ENCODE measurements around the gene LRRC15.

LRRC15 gene

DNA sequence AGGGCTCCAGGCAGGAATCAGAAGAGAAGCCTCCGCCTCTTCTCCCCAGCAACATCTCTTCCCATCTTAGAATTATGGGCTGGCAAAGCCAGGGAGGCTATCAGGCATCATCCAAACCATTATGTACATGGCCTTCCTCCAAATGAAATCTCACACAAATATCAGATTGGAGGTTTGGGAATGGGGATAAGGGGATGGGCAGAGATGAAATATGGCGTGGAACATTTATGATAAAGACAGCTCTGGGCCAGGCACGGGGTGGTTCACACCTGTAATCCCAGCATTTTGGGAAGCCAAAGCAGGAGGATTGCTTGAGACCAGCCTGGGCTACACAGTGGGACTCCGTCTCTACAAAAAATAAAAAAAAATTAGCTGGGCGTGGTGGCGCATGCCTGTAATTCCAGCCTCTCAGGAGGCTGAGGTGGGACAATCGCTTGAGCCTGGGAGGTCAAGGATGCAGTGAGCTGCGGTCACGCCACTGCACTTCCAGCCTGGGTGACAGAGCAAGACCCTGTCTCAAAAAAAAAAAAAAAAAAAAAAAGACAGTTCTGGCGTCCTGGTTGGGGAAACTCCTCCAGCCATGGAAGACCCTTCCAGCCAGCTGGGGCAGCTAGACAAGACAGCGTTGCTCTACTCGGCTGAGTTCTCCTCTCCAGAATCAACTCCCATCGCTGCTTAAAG, 55.0 kb downstream of the LRRC15 start:
- DNase-seq: no peak

DNA sequence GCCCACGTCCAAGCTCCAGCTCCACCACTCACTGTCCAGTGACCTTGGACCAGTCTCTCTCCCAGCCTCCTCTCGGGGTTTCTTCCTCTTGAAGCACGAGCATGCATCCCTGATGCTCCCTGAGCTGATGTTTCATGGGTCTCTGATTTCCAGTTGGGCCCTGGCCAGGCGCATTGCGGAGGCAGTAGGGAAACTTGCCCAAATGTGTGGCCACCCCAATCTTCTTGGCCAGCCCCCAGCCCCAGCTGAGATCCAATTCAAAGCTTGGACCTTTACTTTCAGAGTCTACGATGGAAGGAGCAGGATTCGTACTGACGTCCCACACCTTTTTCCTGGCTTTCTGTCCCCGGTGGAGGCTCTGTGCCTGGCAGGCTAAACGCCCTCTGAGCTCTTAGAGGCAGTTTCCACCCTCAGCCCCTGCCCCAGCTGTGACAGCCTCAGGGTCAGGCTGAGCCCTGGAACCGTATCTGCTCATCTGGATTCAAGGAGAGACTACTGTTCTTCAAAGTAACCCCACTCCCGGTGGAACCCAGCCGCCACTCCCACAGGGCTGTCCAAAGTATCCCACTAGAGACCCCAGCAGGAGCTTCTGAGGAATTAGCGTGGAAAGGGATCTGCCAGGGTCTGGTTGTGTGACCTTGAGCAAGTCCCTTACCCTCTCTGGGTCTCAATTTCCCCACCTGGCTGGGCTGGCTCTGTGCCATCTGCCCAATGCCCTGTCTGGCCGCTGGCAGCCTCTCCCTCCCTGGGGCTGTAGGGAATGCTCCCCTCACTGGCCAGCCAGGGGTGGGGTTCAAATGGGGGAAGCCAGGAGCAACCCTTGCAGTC, 55.8 kb downstream of the LRRC15 start:
- no peak for DNase-seq

DNA sequence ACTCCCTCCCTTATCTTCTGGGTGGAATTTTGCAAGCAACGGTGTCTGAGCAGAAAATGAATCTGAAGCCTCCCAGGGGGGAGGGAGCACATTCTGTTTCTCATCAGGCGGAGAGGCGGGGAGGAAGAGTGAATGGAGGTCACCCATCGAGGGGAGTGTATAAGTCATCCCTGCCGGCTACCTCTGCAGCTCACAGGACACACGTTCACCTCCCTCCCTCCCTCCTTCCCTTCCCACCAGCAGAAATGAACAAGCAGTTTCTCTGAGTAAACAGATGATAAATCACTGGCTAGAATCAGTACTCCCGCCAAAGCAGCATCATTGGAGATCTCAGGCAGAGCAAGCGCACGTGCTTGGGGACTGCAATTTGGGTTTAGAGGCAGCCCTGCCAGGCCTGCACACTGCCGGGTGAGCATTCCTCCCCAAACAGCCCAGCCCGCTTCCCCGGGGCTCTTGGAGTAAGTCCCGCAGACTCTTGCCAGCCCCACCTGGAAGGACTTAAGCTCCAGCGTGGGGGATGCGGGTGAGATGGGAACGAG, 56.7 kb downstream of the LRRC15 start:
- DNase-seq: no peak

DNA sequence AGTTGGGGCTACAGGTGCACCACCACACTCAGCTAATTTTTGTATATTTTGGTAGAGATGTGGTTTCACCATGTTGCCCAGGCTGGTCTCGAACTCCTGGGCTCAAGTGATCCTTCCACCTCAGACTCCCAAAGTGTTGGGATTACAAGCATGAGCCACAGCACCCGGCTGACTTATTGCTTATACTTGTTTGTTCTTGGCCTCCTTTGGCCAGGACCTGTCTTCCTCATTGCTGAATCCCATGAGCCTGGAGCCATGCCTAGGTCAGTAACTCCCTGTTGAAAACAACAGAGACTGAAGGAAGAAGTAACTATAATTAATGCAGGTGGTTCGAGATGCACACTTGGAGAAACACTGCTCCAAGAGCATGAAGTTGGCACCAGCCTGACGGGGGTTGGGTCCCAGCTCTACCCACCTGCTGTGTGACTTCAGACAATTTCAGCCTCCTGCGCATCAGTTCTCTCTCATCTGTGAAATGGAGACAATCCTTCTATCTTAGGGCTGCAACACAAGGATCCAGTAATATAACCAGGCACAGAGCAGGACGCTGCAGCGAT, 57.3 kb downstream of the LRRC15 start:
- no peak for DNase-seq

DNA sequence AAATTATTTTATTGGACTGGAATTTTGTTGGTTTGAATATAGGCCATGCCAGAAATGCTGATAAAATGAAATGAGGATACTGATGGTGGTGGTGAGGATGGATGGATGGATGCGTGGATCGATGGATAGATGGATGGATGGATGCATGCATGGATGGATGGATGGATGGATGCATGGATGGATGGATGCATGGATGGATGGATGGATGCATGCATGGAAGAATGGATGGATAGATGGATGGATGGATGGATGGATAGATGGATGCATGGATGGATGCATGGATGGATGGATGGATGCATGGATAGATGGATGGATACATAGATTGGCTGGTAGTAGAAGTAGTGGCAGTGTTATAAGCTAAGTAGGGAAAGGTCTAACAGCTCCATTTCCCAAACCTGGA, 58.5 kb downstream of the LRRC15 start:
- no peak for DNase-seq

DNA sequence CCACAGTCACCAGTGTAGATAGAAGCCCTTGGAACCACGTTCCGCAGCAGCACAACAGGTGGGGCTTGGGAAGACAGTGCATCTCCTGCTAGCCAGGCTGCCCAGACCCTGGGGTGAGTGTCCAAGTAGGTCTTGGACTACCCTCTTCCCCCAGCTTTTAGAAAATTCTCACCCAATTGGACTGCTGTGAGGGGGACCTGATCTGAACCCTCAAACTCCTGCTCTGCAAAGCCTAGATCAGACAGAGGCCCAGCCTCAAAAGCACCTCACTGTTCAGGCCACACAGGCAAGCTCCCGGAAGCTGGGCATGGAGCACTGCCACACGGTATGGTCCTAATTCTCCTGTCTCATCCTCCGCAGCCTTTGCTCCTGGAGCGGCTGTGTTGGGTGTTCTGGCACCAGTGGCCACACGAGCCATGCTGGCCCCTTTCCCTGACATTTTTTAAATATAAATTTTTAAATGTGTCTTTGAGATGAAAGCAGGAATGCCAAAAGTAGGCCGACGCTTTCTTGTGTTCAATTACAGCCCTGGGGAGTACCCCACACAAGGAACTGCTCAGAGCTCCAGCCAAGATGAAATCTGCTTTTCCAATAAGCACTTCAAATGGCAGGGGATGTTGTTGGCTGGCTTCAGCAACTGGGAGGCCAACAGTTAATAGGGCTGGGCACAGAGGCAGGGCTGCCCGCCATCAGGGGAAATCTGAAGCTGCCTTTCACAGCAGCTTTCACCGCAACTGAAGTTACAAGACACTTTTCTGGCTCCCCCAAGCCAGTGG, 59.3 kb downstream of the LRRC15 start:
- no peak for DNase-seq

DNA sequence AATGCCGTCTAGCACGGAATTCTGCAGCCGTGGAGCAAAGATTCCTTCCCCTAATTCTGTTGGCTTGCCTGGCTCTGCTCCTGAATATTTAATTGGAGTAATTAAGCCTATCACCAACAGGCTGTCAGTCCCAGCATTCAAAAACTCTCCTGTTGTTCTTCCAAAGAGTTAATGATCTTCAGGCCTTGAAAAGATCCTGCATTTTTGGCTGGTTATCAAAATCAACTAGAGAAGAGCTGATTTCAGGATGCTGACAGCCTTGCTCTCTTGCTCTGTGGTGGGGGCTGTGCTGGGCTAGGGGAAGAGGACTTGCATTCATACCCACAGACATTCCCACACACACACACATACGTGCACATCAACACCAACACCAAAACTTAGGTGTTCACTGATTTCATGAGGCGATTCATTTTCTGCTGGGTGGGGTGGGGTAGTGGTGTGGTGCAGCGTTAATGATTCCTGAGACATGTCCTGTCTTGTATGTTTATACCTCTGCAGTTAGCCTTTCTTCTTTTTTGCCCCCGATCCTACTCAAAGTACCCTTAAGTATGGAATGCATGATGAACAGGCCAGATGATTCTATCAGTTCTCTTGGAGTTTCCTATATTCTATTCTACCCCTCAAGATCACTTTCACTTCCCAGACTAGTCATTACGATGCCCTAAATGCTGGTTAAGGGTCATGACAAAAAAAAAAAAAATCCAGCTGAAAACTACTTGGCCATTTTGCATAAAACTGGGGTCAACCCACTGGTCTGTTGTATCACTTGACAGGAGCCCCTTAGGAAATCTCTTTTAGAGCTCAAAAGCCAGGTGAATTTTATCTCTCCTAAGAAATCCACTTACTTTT, 60.7 kb downstream of the LRRC15 start:
- no peak for DNase-seq

DNA sequence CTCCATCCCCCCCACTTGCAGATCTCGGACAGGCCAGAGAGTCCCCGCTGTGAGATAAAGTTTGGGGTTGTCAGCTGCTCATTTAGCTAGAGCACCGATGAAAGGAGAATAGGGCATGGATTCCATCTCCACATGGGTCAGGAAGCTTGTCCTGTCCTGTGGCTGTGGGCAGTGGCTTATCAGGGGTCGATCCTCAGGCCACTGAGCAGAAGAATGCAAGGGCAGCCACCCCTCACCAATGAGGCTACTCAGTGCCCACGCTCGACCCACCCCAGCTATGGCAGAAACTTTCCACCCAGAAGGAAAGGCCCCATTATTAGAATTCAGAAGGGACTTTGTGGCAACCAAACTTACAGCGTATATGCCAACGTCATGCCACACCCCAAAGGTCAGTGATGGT, 61.7 kb downstream of the LRRC15 start:
- no peak for DNase-seq

DNA sequence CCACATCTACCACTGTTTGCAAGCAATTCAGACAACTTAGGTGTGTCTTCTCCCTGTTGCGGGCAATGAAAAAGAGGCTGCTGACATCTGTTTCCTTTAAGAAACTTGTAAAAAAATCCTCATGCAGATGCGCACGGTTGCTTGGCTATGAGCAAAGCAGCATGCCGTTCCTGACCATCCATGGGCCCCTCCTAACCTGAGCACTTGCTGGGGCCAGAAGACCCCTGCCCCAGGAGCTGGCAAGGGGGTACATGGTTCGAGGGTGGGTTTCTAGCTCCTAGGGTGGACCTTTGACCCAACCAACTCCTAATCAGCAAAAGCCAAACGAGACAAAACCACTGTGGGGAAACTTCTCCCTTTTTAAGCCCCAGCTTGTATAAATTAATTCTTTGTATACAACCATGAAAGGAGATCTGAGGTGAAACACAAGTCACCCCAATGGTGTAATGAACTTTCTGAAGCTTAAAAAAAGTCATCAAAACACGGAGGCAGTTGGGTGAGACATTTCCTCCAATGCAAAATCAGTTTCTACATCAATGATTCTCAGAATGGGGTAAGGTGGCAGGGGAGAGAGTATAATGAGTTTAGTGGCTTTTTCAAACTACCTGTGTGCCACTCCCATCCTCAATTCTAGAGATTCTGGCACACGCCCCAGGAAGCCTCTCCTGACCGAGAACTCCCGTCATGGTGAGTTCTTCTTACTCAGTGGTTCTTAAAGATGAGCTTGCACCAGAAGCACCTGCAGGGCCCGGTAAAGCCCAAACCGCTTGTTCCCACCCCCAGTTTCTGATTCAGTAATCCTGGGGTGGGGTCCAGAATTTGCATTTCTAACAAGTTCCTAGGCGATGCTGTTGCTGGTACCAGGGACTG, 62.5 kb downstream of the LRRC15 start:
- peak; percentile 34 for DNase-seq

DNA sequence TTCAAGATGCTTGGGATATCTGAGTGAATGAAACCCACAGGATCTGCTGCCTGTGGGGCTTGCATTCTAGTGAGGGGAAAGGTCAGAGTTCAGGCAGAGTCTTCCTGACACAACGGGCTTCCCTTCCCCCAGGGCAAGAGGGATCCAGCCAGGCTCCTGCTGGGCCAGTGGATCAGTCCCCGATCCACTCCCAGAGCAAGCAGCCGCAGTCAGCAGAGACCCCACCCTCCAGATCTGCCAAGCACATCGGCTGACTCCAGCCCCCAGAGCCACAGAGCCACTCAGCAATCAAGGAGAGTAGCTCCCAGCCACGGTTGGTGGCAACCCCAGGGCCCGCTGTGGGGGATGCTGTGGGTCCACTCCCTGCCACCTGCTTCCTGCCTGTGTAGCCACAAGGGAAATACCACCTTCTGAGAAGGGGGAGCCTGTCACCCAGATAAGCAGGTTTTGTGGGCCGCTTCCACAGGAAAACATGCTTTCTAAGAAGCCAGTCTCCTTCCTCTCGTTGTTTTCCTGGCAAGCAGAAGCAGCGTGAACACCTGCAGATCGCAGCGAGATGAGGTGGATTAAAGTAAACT, 63.3 kb downstream of the LRRC15 start:
- peak; percentile 74 for DNase-seq

DNA sequence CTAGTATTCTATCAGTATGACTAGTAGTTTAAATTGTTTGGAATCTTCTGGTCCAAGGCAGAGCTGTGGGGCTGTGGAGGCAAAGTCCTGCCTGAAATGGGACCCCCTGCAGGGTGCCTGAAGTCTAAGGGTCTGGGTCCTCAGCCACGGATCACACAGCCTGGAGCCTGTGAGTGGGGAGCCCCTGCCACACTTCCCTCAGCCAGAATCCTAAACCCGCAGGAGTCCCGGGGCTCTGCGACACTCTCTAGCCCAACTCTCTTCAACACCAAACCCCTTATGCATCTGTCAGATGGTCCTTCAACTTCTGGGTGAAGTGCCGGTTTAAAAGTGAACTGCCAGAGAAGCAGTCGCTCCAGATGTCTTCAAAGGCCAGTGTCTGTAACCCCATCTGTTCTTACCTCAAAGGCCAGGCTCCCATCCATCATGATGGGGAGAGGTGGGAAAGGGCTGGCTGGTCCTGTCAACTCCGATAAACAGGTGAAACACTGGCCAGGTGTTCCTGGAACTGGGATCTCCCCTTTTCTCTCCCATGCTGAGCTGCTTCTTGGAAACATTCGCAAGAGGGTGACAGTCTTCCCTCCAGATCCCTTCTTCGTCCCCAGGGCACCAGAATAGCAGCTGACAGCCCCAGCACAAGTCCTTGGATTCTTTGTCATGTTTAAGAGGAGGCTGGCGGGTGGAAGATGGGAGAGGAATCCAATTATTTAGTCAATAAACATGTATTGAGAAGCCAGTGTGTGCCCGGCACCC, 64.0 kb downstream of the LRRC15 start:
- DNase-seq: no peak
